ENCODE data around the gene CREB3L1.
"Not testable (repeated sequence)": the region's sequence is repeated elsewhere in the genome, so short reads cannot be mapped to it uniquely, and the experiment has no call there.

DNA sequence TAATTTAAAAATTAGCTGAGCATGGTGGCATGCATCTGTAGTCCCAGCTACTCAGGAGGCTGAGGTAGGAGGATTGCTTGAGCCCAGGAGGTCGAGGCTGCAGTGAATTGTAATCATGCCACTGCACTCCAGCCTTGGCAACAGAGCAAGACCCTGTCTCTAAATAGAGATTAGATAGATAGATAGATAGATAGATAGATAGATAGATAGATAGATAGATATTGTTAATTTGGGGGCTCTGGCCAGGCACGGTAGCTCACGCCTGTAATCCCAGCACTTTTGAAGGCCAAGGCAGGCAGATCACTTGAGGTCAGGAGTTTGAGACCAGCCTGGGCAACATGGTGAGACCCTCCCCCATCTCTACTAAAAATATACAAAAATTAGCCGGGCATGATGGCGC lies 18.1 kb upstream of the CREB3L1 start:
- TF ChIP-seq, protein P1, sequence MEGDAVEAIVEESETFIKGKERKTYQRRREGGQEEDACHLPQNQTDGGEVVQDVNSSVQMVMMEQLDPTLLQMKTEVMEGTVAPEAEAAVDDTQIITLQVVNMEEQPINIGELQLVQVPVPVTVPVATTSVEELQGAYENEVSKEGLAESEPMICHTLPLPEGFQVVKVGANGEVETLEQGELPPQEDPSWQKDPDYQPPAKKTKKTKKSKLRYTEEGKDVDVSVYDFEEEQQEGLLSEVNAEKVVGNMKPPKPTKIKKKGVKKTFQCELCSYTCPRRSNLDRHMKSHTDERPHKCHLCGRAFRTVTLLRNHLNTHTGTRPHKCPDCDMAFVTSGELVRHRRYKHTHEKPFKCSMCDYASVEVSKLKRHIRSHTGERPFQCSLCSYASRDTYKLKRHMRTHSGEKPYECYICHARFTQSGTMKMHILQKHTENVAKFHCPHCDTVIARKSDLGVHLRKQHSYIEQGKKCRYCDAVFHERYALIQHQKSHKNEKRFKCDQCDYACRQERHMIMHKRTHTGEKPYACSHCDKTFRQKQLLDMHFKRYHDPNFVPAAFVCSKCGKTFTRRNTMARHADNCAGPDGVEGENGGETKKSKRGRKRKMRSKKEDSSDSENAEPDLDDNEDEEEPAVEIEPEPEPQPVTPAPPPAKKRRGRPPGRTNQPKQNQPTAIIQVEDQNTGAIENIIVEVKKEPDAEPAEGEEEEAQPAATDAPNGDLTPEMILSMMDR (IDR thresholded peaks at IDR 0.05; ENCODE audit: insufficient read depth, low read length, poor library complexity, severe bottlenecking) = not testable (repeated sequence)
- not testable (repeated sequence) for TF ChIP-seq EZH2phosphoT487 (conservative IDR thresholded peaks at IDR 0.05; ENCODE audit: low read length)
